HG03103 (cell line): ENCODE data around the gene NDUFS8.

Source experiments
- ATAC-seq: cut with Tn5 transposase; IDR thresholded peaks from one replicate; pipeline ENCODE4 v1.9.1; 2021; ENCODE audit warnings: low read depth; ENCODE audit not compliant: unreplicated experiment

NDUFS8 gene

GRCh38 chr11:68002938-68003845 lies 27.3 kb upstream of the NDUFS8 start:
- ATAC-seq: peak; percentile 39

GRCh38 chr11:68003846-68004550 lies 26.5 kb upstream of the NDUFS8 start, which contains the start of gene UNC93B1:
UNC93B1 (minus strand) TSS chr11:68004097; CDS start chr11:68004043, 54 bp downstream.
- peak; percentile 45 for ATAC-seq

- no peak for ATAC-seq
Measured at GRCh38 chr11:68004551-68005335, 25.7 kb upstream of the NDUFS8 start.

GRCh38 chr11:68006606-68007166 lies 23.8 kb upstream of the NDUFS8 start:
- ATAC-seq: no peak

GRCh38 chr11:68007498-68008380 lies 22.7 kb upstream of the NDUFS8 start:
- no peak for ATAC-seq

- no peak for ATAC-seq
Measured at GRCh38 chr11:68008381-68009337, 21.8 kb upstream of the NDUFS8 start.

- ATAC-seq: no peak
Measured at GRCh38 chr11:68009391-68010089, 20.9 kb upstream of the NDUFS8 start.

- ATAC-seq: no peak
Measured at GRCh38 chr11:68010090-68011041, 20.1 kb upstream of the NDUFS8 start, which contains the start of gene ALDH3B1. ALDH3B1 (plus strand) TSS chr11:68010327; CDS start chr11:68015298, 4,971 bp downstream.

GRCh38 chr11:68011051-68011943 lies 19.2 kb upstream of the NDUFS8 start:
- ATAC-seq: no peak

GRCh38 chr11:68012044-68012842 lies 18.2 kb upstream of the NDUFS8 start:
- no peak for ATAC-seq

- ATAC-seq: no peak
Measured at GRCh38 chr11:68012843-68013610, 17.5 kb upstream of the NDUFS8 start.

- ATAC-seq: no peak
Measured at GRCh38 chr11:68013611-68014156, 16.8 kb upstream of the NDUFS8 start.

- ATAC-seq: no peak
Measured at GRCh38 chr11:68014157-68014946, 16.1 kb upstream of the NDUFS8 start.
